ENCODE measurements around the gene MAP3K7. TPM values are rescaled to one million over a fixed set of nuclear protein-coding genes. Genes with fewer than 3 reads are reported as not detected.

Gene MAP3K7
- total and polyA plus RNA-seq, 4 donors: 5.5 to 17.2 (median 11.5) TPM

GRCh38 chr6:90516074-90516660 is 70.7 kb downstream of the MAP3K7 start:
- H3K27ac ChIP-seq (ENCODE audit: low read depth in 1 of 2, low read length in 2 of 2): no peak overlapping the region
- no peak for TF ChIP-seq FOXA1 (IDR thresholded peaks at IDR 0.05)
- no peak for TF ChIP-seq TAF1 (conservative IDR thresholded peaks at IDR 0.05)
- TF ChIP-seq NR2F2 (IDR thresholded peaks at IDR 0.05): no peak
- TF ChIP-seq ZBTB33 (IDR thresholded peaks at IDR 0.05): no peak
- TF ChIP-seq, protein P1, sequence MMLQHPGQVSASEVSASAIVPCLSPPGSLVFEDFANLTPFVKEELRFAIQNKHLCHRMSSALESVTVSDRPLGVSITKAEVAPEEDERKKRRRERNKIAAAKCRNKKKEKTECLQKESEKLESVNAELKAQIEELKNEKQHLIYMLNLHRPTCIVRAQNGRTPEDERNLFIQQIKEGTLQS (IDR thresholded peaks at IDR 0.05): no peak
- no peak for TF ChIP-seq MAX (IDR thresholded peaks at IDR 0.05)
- TF ChIP-seq EGR1 (IDR thresholded peaks at IDR 0.05; ENCODE audit: low read depth in 2 of 2): no peak
- TF ChIP-seq GABPA (IDR thresholded peaks at IDR 0.05 in 1 of 2, conservative IDR thresholded peaks at IDR 0.05 in 1 of 2): no peak
- no peak for TF ChIP-seq HNF4G (IDR thresholded peaks at IDR 0.05)
- 92% methylated on average over 6 of the region's 6 CpGs for WGBS
- H3K36me3 ChIP-seq (ENCODE audit: control insufficient read depth in 4 of 4, insufficient read depth in 3 of 4, low read depth in 1 of 4, low read length in 3 of 4): peaks cover 2 to 29% (median 21%) of the 10 kb centered on the region in 4 donors
- H3K9ac ChIP-seq (ENCODE audit: low read depth in 1 of 2, low read length in 2 of 2): no peak overlapping the region
- no peak overlapping the region for H3K4me3 ChIP-seq (ENCODE audit: low read depth in 1 of 3, low read length in 3 of 3)
- no peaks in the 10 kb centered on the region for H3K27me3 ChIP-seq (ENCODE audit: control insufficient read depth in 4 of 4, insufficient read depth in 4 of 4, low read length in 3 of 4)
- no peak for DNase-seq (ENCODE audit: low spot score)
- H3K9me3 ChIP-seq (ENCODE audit: control insufficient read depth in 4 of 4, low read length in 3 of 4): no peaks in the 10 kb centered on the region
- no peaks in the 10 kb centered on the region for H3K4me1 ChIP-seq (ENCODE audit: control insufficient read depth in 4 of 4, insufficient read depth in 4 of 4, low read length in 3 of 4)

DNA sequence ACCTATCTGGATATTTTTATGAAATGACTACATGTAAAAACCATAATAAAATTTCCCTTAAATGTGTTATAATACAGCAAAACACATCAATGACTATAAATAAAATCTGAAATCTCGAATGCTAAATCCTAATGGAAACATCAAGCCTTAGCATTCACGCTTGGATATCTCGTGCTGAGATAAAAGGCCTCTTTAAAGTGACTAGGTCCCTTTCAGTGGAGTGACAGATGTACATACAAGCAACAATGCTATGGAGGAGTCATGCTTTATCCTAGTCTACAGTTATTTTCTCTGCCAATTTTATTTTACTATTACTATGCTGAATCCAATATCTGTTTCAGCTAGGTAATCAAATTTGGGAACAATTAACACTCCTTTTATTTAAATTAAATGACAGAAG is 72.4 kb downstream of the MAP3K7 start:
- no peaks in the 10 kb centered on the region for H3K4me1 ChIP-seq (ENCODE audit: control insufficient read depth in 4 of 4, insufficient read depth in 4 of 4, low read length in 3 of 4)
- WGBS: 94% methylated on average over 3 of the region's 3 CpGs
- H3K27me3 ChIP-seq (ENCODE audit: control insufficient read depth in 4 of 4, insufficient read depth in 4 of 4, low read length in 3 of 4): no peaks in the 10 kb centered on the region
- H3K9me3 ChIP-seq (ENCODE audit: control insufficient read depth in 4 of 4, low read length in 3 of 4): no peaks in the 10 kb centered on the region
- peaks cover 1 to 24% (median 16%) of the 10 kb centered on the region in 4 donors for H3K36me3 ChIP-seq (ENCODE audit: control insufficient read depth in 4 of 4, insufficient read depth in 3 of 4, low read depth in 1 of 4, low read length in 3 of 4)
- no peak overlapping the region for H3K9ac ChIP-seq (ENCODE audit: low read depth in 1 of 2, low read length in 2 of 2)
- no peak for DNase-seq (ENCODE audit: low spot score)
- no peak overlapping the region for H3K27ac ChIP-seq (ENCODE audit: low read depth in 1 of 2, low read length in 2 of 2)
- TF ChIP-seq JUND (IDR thresholded peaks at IDR 0.05) (no peak), YY1 (IDR thresholded peaks at IDR 0.05) (no peak), FOXA1 (IDR thresholded peaks at IDR 0.05) (no peak), RAD21 (IDR thresholded peaks at IDR 0.05) (no peak), SP1 (IDR thresholded peaks at IDR 0.05) (no peak)
- TF ChIP-seq, protein P1 (IDR thresholded peaks at IDR 0.05): no peak
- H3K4me3 ChIP-seq (ENCODE audit: low read depth in 1 of 3, low read length in 3 of 3): no peak overlapping the region

GRCh38 chr6:90508753-90509152 is 78.1 kb downstream of the MAP3K7 start:
- H3K9ac ChIP-seq (ENCODE audit: low read depth in 1 of 2, low read length in 2 of 2): no peak overlapping the region
- H3K27ac ChIP-seq (ENCODE audit: low read depth in 1 of 2, low read length in 2 of 2): no peak overlapping the region
- no peaks in the 10 kb centered on the region for H3K4me1 ChIP-seq (ENCODE audit: control insufficient read depth in 4 of 4, insufficient read depth in 4 of 4, low read length in 3 of 4)
- no peak for DNase-seq (ENCODE audit: low spot score)
- no peak overlapping the region for H3K4me3 ChIP-seq (ENCODE audit: low read depth in 1 of 3, low read length in 3 of 3)
- no peak for TF ChIP-seq MAX (IDR thresholded peaks at IDR 0.05)
- TF ChIP-seq HNF4G (IDR thresholded peaks at IDR 0.05): no peak
- TF ChIP-seq, protein P1 (IDR thresholded peaks at IDR 0.05): no peak
- no peak for TF ChIP-seq NR2F2 (IDR thresholded peaks at IDR 0.05)
- TF ChIP-seq CTCF (IDR thresholded peaks at IDR 0.05; ENCODE audit: low read depth, low read length, missing input control): no peak
- TF ChIP-seq HNF4A (conservative IDR thresholded peaks at IDR 0.05): no peak
- TF ChIP-seq RXRA (IDR thresholded peaks at IDR 0.05): no peak
- no peak for TF ChIP-seq TAF1 (conservative IDR thresholded peaks at IDR 0.05)
- no peak for TF ChIP-seq SP1 (IDR thresholded peaks at IDR 0.05)
- TF ChIP-seq EGR1 (IDR thresholded peaks at IDR 0.05; ENCODE audit: low read depth in 2 of 2): no peak
- no peak for TF ChIP-seq FOXA2 (IDR thresholded peaks at IDR 0.05)
- no peak for TF ChIP-seq FOXA1 (IDR thresholded peaks at IDR 0.05)
- no peak for TF ChIP-seq JUND (IDR thresholded peaks at IDR 0.05)
- TF ChIP-seq YY1 (IDR thresholded peaks at IDR 0.05): no peak
- H3K36me3 ChIP-seq (ENCODE audit: control insufficient read depth in 4 of 4, insufficient read depth in 3 of 4, low read depth in 1 of 4, low read length in 3 of 4): peaks cover 0 to 9% (median 2%) of the 10 kb centered on the region in 4 donors
- 80% methylated on average over 5 of the region's 5 CpGs for WGBS
- no peaks in the 10 kb centered on the region for H3K9me3 ChIP-seq (ENCODE audit: control insufficient read depth in 4 of 4, low read length in 3 of 4)
- no peaks in the 10 kb centered on the region for H3K27me3 ChIP-seq (ENCODE audit: control insufficient read depth in 4 of 4, insufficient read depth in 4 of 4, low read length in 3 of 4)

Data from liver (tissue), 9 donors.